GM23248 (cell line): ENCODE measurements around the gene ROM1. TPM values are rescaled to one million over a fixed set of nuclear protein-coding genes. Genes with fewer than 3 reads are reported as not detected.
"Not testable (repeated sequence)": the region's sequence is repeated elsewhere in the genome, so short reads cannot be mapped to it uniquely, and the experiment has no call there.

Experiments used
- DNase-seq: peaks from one replicate; pipeline ENCODE4 v3.0.0-alpha.2; 2015
- H2AFZ ChIP-seq: fragments of 200-600 bp; sonication (generic); 2 replicates; pipeline ENCODE4 v1.6.1; 2016; ENCODE audit warnings: antibody characterized with exemption
- H3F3A ChIP-seq: fragments of 200-600 bp; sonication (generic); 2 replicates; pipeline ENCODE4 v1.6.1; 2016; ENCODE audit warnings: mild to moderate bottlenecking, antibody characterized with exemption, mixed run types; ENCODE audit not compliant: insufficient read depth
- H3K27ac ChIP-seq: fragments of 200-600 bp; sonication (generic); 2 replicates; pipeline ENCODE4 v1.5.1; 2016; ENCODE audit warnings: mild to moderate bottlenecking
- H3K27me3 ChIP-seq: fragments of 200-600 bp; sonication (generic); replicated peaks from 2 replicates; pipeline ENCODE4 v1.6.1; 2016; ENCODE audit warnings: mild to moderate bottlenecking; ENCODE audit not compliant: insufficient read depth
- H3K36me3 ChIP-seq: fragments of 200-600 bp; sonication (generic); 2 replicates; pipeline ENCODE4 v1.6.1; 2016; ENCODE audit warnings: low read depth, mild to moderate bottlenecking
- H3K4me1 ChIP-seq: fragments of 200-600 bp; sonication (generic); 2 replicates; pipeline ENCODE4 v1.6.1; 2016; ENCODE audit warnings: mild to moderate bottlenecking; ENCODE audit not compliant: insufficient read depth
- H3K4me2 ChIP-seq: fragments of 200-600 bp; sonication (generic); one replicate; pipeline ENCODE4 v1.6.1; 2016; ENCODE audit warnings: mild to moderate bottlenecking; ENCODE audit not compliant: unreplicated experiment
- H3K4me3 ChIP-seq: fragments of 200-600 bp; sonication (generic); 2 replicates; pipeline ENCODE4 v1.5.1; 2016; ENCODE audit warnings: mild to moderate bottlenecking
- H3K79me2 ChIP-seq: fragments of 200-600 bp; sonication (generic); 2 replicates; pipeline ENCODE4 v1.6.1; 2016; ENCODE audit warnings: mild to moderate bottlenecking; ENCODE audit not compliant: insufficient read depth
- H3K9ac ChIP-seq: fragments of 200-600 bp; sonication (generic); 2 replicates; pipeline ENCODE4 v1.6.1; 2016; ENCODE audit warnings: mild to moderate bottlenecking
- H3K9me2 ChIP-seq: fragments of 200-600 bp; sonication (generic); 2 replicates; pipeline ENCODE4 v1.6.1; 2016; ENCODE audit warnings: mixed run types, mild to moderate bottlenecking, moderate library complexity; ENCODE audit not compliant: insufficient read depth
- H3K9me3 ChIP-seq: fragments of 200-600 bp; sonication (generic); one replicate; pipeline ENCODE4 v1.6.1; 2017; ENCODE audit warnings: low read depth
- H4K20me1 ChIP-seq: fragments of 200-600 bp; sonication (generic); 2 replicates; pipeline ENCODE4 v1.6.0; 2016; ENCODE audit not compliant: insufficient read depth
- EZH2 ChIP-seq: fragments of 200-600 bp; sonication (generic); IDR thresholded peaks from 2 replicates; pipeline ENCODE4 v1.6.1; 2018; ENCODE audit warnings: antibody characterized with exemption, mild to moderate bottlenecking; ENCODE audit not compliant: insufficient read depth, poor library complexity, severe bottlenecking
- EZH2phosphoT487 ChIP-seq: fragments of 200-600 bp; sonication (generic); IDR thresholded peaks from 2 replicates; pipeline ENCODE4 v1.6.1; 2018; ENCODE audit warnings: antibody characterized with exemption, moderate library complexity, mild to moderate bottlenecking, low read depth; ENCODE audit not compliant: insufficient read depth
- WGBS, 2 experiments: methylation state at CpG; one replicate each; pipeline ENCODE4 v1.1.6; 2015 to 2017; ENCODE audit warnings: low lambda C conversion rate in 2 of 2, low coverage in 1 of 2; ENCODE audit errors: missing lambda C conversion rate in 2 of 2; 5-methylcytosine and 5-hydroxymethylcytosine counted together
- in situ Hi-C: fragments of 300-500 bp; cut with MboI; formaldehyde crosslinking; loops from 2 replicates; pipeline ENCODE4 v1.15.0; 2020
- polyA plus RNA-seq: library from polyadenylated mRNA; unstranded; fragments of >200 nt; fragmentation: Nextera tagmentation; extraction: Ambion mirVana; gene quantifications from 2 replicates; pipeline ENCODE4 v1.2.1, GENCODE V29; 2016
- total RNA-seq: library from RNA; depleted of rRNA; stranded (reverse); fragments of >200 nt; shearing (Covaris generic); gene quantifications from 2 replicates; pipeline ENCODE4 v1.2.3, GENCODE V29; 2014

Gene ROM1
- total and polyA plus RNA-seq, 2 experiments from 2014 or later: 5.4 to 6.5 TPM

- Histone ChIP-seq H3K9me2 (no peaks in the 10 kb centered on the region), H3K27me3 (no peaks in the 10 kb centered on the region), H3K9ac (no peak overlapping the region), H3K36me3 (peaks cover 66% of the 10 kb centered on the region), H3K27ac (0 out of 2 replicates have a peak overlapping the region, but pooled peaks have one; percentile 1), H3F3A (peaks cover 51% of the 10 kb centered on the region), H2AFZ (no peak overlapping the region), H4K20me1 (no peaks in the 10 kb centered on the region), H3K79me2 (peaks cover 96% of the 10 kb centered on the region), H3K4me2 (no peak overlapping the region), H3K9me3 (no peaks in the 10 kb centered on the region), H3K4me1 (peaks cover 16% of the 10 kb centered on the region; the same call in 1 of the 2 replicates), H3K4me3 (no peak overlapping the region)
- in situ Hi-C loops: no loop called here
- TF ChIP-seq EZH2 (no peak), EZH2phosphoT487 (no peak)
- DNase-seq: no peak
- WGBS, 2 experiments: 96 to 100% methylated on average over 1 of the region's 1 CpG
Measured at GRCh38 chr11:62569611-62570010, 43.4 kb upstream of the ROM1 start.

GRCh38 chr11:62570903-62571302, 42.2 kb upstream of the ROM1 start:
- WGBS, 2 experiments: 91 to 95% methylated on average over 5 of the region's 5 CpGs
- H3K9me3 ChIP-seq, H3K9me2 ChIP-seq, DNase-seq, H3K4me3 ChIP-seq, H3K4me2 ChIP-seq, H3K27ac ChIP-seq, in situ Hi-C loops, H2AFZ ChIP-seq, H4K20me1 ChIP-seq, H3K27me3 ChIP-seq: not testable (repeated sequence)
- H3K79me2 ChIP-seq: peaks cover 96% of the 10 kb centered on the region
- peaks cover 54% of the 10 kb centered on the region for H3K36me3 ChIP-seq
- peaks cover 39% of the 10 kb centered on the region for H3F3A ChIP-seq
- peaks cover 20% of the 10 kb centered on the region for H3K4me1 ChIP-seq
- H3K9ac ChIP-seq: peak overlapping the region; percentile 91; the same call in 1 of the 2 replicates

GRCh38 chr11:62571493-62571892, 41.6 kb upstream of the ROM1 start:
- H3K9me2 ChIP-seq, H3K27me3 ChIP-seq, H3K9me3 ChIP-seq, H4K20me1 ChIP-seq, H2AFZ ChIP-seq, DNase-seq, in situ Hi-C loops: not testable (repeated sequence)
- peak overlapping the region; percentile 94; the same call in 1 of the 2 replicates for H3K4me3 ChIP-seq
- H3F3A ChIP-seq: peaks cover 33% of the 10 kb centered on the region
- WGBS, 2 experiments: 98% methylated on average over 5 of the region's 5 CpGs
- peak overlapping the region; percentile 91; the same call in 1 of the 2 replicates for H3K9ac ChIP-seq
- peak overlapping the region; percentile 7 for H3K4me2 ChIP-seq
- peaks cover 48% of the 10 kb centered on the region for H3K36me3 ChIP-seq
- H3K4me1 ChIP-seq: peaks cover 22% of the 10 kb centered on the region
- H3K27ac ChIP-seq: 0 out of 2 replicates have a peak overlapping the region, but pooled peaks have one; percentile 2
- H3K79me2 ChIP-seq: peaks cover 96% of the 10 kb centered on the region

- no peak overlapping the region for H2AFZ ChIP-seq
- WGBS, 2 experiments: 79 to 83% methylated on average over 12 of the region's 12 CpGs
Measured at GRCh38 chr11:62572431-62572830, 40.6 kb upstream of the ROM1 start.

GRCh38 chr11:62573006-62573591, 40.0 kb upstream of the ROM1 start:
- Histone ChIP-seq H3F3A (peaks cover 22% of the 10 kb centered on the region), H3K4me1 (peaks cover 22% of the 10 kb centered on the region), H4K20me1 (no peaks in the 10 kb centered on the region), H2AFZ (peak overlapping the region; percentile 86), H3K4me3 (peak overlapping the region; percentile 94), H3K36me3 (peaks cover 39% of the 10 kb centered on the region), H3K27me3 (no peaks in the 10 kb centered on the region), H3K27ac (peak overlapping the region; percentile 66), H3K9me2 (no peaks in the 10 kb centered on the region), H3K9me3 (no peaks in the 10 kb centered on the region), H3K9ac (peak overlapping the region; percentile 91), H3K4me2 (peak overlapping the region; percentile 95), H3K79me2 (peaks cover 88% of the 10 kb centered on the region)
- peak; percentile 65 for DNase-seq
- WGBS, 2 experiments: 1 to 2% methylated on average over 33 of the region's 33 CpGs
- TF ChIP-seq EZH2 (no peak), EZH2phosphoT487 (no peak)
- in situ Hi-C loops: no loop called here

More at GRCh38 chr11:62572431-62572830, 40.6 kb upstream of the ROM1 start:
- no peak for DNase-seq
- peak overlapping the region; percentile 94 for H3K4me3 ChIP-seq
- H3K27me3 ChIP-seq: no peaks in the 10 kb centered on the region
- TF ChIP-seq EZH2phosphoT487 (no peak), EZH2 (no peak)
- peak overlapping the region; percentile 91 for H3K9ac ChIP-seq
- H3K9me3 ChIP-seq: no peaks in the 10 kb centered on the region
- no peaks in the 10 kb centered on the region for H3K9me2 ChIP-seq
- in situ Hi-C loops: no loop called here
- peaks cover 22% of the 10 kb centered on the region for H3K4me1 ChIP-seq
- H3K79me2 ChIP-seq: peaks cover 95% of the 10 kb centered on the region
- H3K4me2 ChIP-seq: peak overlapping the region; percentile 95
- H4K20me1 ChIP-seq: no peaks in the 10 kb centered on the region
- H3K27ac ChIP-seq: peak overlapping the region; percentile 66; the same call in 1 of the 2 replicates
- peaks cover 26% of the 10 kb centered on the region for H3F3A ChIP-seq
- peaks cover 40% of the 10 kb centered on the region for H3K36me3 ChIP-seq
